GM21447 (cell line): ENCODE results near the gene SH3BP5L.

ENCODE experiments used
- ATAC-seq: cut with Tn5 transposase; IDR thresholded peaks from one replicate; pipeline ENCODE4 v1.9.1; 2021; ENCODE audit not compliant: unreplicated experiment

Gene SH3BP5L

GRCh38 chr1:248851390-248851789 lies 25.7 kb upstream of the SH3BP5L start:
- no peak for ATAC-seq

GRCh38 chr1:248850536-248851251 lies 25.0 kb upstream of the SH3BP5L start:
- no peak for ATAC-seq

GRCh38 chr1:248850124-248850523 lies 24.4 kb upstream of the SH3BP5L start:
- no peak for ATAC-seq

- no peak for ATAC-seq
Measured at GRCh38 chr1:248849637-248850036, 23.9 kb upstream of the SH3BP5L start.

- no peak for ATAC-seq
Measured at GRCh38 chr1:248849152-248849551, 23.4 kb upstream of the SH3BP5L start.

- no peak for ATAC-seq
Measured at GRCh38 chr1:248848602-248849001, 22.9 kb upstream of the SH3BP5L start.

- ATAC-seq, result no peak
Measured at GRCh38 chr1:248847956-248848561, 22.3 kb upstream of the SH3BP5L start.

GRCh38 chr1:248847181-248847955 lies 21.7 kb upstream of the SH3BP5L start:
- ATAC-seq, result no peak

GRCh38 chr1:248844526-248844925 lies 18.8 kb upstream of the SH3BP5L start:
- ATAC-seq, result no peak

GRCh38 chr1:248843687-248844086 lies 18.0 kb upstream of the SH3BP5L start:
- no peak for ATAC-seq

GRCh38 chr1:248842781-248843331 lies 17.1 kb upstream of the SH3BP5L start:
- no peak for ATAC-seq

GRCh38 chr1:248841702-248842395 lies 16.1 kb upstream of the SH3BP5L start:
- ATAC-seq, result no peak

GRCh38 chr1:248840946-248841345 lies 15.2 kb upstream of the SH3BP5L start:
- ATAC-seq, result no peak

GRCh38 chr1:248839168-248839555 lies 13.4 kb upstream of the SH3BP5L start:
- no peak for ATAC-seq

GRCh38 chr1:248838357-248839167 lies 12.8 kb upstream of the SH3BP5L start:
- ATAC-seq, result peak; percentile 65

GRCh38 chr1:248837781-248838356 lies 12.2 kb upstream of the SH3BP5L start, which contains the start of gene ZNF672:
Gene ZNF672 (plus strand): TSS chr1:248838224. CDS start chr1:248847275, 9,051 bp downstream.
- peak; percentile 83 for ATAC-seq

- ATAC-seq, result no peak
Measured at GRCh38 chr1:248837045-248837780, 11.5 kb upstream of the SH3BP5L start.

GRCh38 chr1:248834343-248834940 lies 8.7 kb upstream of the SH3BP5L start:
- ATAC-seq, result no peak

- ATAC-seq, result no peak
Measured at GRCh38 chr1:248831842-248832241, 6.1 kb upstream of the SH3BP5L start.
